ENCODE measurements around the gene ENG.

GRCh38 chr9:127810378-127811187, 43.9 kb downstream of the ENG start:
- TF ChIP-seq CTCF (conservative IDR thresholded peaks at IDR 0.05; ENCODE audit: low read depth, low read length) (no peak), MAFK (IDR thresholded peaks at IDR 0.05; ENCODE audit: low read depth, low read length) (no peak), FOS (IDR thresholded peaks at IDR 0.05; ENCODE audit: low read depth, low read length) (no peak), SMC3 (IDR thresholded peaks at IDR 0.05; ENCODE audit: low read depth, low read length) (no peak), CEBPB (IDR thresholded peaks at IDR 0.05; ENCODE audit: low read depth, low read length) (no peak), MXI1 (IDR thresholded peaks at IDR 0.05; ENCODE audit: borderline replicate concordance, low read depth, low read length) (no peak), RAD21 (IDR thresholded peaks at IDR 0.05; ENCODE audit: low read length) (no peak)
